Activated CD4-positive, CD25-positive, alpha-beta regulatory T cell treated with anti-CD3 and anti-CD28 coated beads, Interleukin-2, amount 50 U/mL, for 24 hours (primary cell): ENCODE data around the gene SSTR5.

Experiments used
- ATAC-seq, 2 donors: fragments of 150-1000 bp; cut with Tn5 transposase; one replicate each; pipeline ENCODE4 v1.10.0; 2021; ENCODE audit warnings: mild to moderate bottlenecking in 1 of 2, moderate library complexity in 1 of 2

SSTR5 gene

DNA sequence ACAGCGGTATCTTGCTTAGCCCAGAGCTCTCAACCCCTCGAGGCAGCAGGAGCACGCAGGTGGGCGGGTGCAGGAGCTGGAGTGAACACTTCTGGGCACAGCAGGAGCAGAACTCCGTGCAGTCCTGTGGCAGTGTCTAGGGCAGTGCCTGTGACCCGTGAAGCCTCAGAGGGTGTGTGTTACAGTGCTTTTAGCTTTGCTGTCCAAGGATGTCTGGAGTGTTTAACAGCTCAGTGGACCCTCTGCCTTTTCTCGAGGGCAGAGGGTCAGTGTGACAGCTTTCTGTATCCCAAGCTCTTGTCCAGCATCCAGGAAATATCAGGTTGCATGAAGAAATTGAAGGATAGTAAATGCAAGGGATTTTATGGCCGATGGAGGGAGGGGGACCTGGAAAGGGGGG is 16.4 kb upstream of the SSTR5 start:
- ATAC-seq, result no peak

DNA sequence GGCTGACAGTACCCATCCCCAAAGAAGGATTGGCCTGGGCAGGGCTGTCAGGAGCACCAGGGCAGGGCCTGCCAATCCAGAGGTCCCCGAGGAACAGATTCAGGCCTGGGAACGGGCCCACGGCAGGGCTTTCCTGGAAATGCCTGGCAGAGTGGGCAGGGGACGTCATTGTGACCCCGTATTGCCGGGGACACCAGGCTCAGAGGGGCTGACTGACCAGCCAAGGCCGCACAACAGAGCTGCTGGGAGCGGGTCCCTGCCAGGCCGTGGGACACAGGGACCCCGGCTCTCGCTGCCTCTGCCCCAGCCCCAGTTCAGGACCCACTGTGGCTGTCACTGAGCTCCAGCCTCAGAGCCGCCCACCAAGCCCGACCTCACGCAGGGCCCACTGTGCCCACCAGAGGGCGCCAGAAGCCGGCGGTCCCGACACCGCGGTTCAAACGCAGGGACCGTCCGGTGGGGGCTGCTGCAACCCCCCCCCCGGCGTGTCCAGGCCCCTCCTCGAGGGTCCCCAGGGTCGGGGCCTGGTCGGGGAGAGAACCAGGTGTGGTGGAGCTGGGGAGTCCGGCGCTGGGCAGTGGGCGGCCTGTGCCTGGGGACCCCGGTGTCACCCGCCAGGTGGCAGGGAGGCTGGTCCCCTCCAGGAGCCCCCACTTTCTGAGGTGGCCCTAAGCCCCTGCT is 15.2 kb upstream of the SSTR5 start:
- peak; percentile 46 to 50 for ATAC-seq

DNA sequence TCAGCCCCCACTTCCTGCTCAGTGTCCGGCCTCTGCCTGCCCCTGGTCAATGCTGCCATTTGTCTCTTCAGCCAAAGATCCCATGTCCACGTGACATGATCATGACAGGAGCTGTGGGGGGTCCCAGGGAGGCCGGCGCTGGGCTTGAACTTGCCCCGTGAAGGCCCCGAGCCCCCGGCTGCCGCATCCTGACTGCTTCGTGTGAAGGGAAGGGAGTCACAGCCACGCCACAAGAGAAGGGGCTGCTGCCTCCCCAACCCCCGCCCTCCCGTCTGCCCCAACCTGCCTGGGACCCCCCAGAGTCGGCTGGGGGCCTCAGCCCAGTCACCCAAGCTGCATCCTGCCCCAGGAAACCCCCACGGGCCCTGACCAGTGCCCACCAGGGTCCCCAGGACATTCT is 14.3 kb upstream of the SSTR5 start:
- no peak for ATAC-seq

DNA sequence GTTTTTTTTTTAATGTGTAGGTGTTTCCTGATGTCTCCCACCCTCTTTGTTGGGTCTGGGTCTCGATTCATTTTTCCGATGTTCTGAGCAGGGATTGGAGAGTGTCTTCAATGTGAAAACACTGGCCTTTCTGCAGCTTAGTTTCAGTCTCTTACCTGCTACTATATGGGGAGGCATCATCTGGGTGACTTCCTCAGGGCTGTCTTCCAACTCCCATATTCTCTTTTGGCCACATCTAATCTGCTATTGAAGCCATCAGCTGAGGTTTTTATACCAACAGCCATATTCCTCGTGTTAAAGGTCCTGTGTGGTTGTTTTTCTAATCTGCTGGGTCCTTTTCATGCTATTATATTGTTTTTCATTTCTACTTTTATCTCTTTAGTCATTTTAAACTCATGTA is 13.2 kb upstream of the SSTR5 start:
- ATAC-seq, result no peak

DNA sequence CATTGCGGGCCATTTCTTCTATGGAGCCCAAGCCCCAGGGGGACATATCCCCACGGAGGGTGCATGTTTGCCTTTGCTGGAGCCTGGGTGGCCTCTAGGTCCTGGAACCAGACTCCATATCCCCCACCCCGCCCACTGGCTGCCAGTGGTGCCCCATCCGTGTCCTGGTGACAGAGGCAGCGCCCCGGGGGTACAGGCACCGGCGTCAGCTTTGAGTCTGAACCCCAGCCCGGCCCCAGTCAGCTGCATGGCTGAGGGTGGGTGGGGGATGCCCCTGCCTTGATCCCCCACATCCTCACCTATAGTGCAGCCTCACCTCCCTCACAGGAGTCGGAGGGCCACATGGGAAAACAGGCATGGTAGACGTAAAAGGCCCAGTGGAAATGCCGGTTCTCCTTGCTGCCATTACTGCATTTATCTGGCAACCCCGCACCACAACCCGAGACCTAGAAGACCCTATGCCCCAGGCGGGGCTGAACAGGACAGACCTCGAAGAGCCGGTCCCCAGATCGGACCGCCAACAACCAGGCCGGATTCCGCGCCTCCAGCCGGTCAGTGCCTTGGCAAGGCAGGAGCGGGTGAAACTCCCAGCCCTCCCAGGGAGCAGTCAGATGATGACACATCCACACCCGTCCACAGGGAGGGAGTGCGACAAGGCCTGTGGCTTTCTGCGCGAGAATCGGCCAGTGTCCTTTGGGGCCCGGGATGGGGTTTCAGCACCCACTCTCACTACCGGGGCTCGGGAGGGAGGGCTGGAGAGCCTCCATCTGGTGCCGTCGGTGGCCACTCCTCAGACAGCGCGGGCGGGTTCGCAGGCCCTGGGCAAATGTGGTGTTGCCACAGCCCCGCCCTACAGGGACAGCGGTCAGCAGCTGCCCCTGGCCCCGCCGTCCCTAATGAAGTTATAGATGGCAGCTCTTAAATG is 11.9 kb upstream of the SSTR5 start:
- ATAC-seq, result no peak

DNA sequence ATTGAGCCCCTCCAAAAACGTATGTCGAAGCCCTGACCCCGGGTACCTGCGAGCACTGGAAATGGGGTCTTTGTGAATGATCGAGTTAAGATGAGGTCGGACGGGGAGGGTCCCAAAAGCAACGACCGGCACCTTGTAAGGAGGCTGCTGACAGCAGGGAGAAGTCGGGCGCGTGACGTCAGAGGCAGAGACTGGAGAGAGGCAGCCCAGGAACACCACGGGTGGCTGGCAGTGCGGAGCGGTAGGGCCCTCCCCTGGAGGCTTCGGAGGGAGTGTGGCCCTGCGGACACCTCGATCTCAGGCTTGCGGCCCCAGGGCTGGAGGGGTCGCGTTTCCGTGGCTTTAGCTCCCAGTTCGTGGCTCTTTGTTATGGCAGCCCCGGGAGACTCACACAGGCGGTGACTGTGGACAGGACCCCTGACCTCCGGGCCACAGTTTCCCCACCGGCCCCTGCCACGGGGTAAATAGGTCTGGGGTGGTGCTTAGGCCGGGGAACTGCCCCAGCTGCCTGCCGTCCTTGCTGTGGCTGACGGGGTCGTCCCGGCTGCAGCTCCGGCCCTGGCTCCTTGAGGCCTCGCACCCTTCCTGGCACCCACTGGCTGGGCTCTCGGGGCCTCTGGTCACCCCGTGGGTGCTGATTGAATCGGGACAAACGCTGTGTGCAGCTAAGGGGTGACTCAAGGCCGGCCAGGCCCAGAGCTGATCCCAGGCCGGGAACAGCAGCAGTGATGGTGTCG is 10.6 kb upstream of the SSTR5 start:
- ATAC-seq, result no peak

DNA sequence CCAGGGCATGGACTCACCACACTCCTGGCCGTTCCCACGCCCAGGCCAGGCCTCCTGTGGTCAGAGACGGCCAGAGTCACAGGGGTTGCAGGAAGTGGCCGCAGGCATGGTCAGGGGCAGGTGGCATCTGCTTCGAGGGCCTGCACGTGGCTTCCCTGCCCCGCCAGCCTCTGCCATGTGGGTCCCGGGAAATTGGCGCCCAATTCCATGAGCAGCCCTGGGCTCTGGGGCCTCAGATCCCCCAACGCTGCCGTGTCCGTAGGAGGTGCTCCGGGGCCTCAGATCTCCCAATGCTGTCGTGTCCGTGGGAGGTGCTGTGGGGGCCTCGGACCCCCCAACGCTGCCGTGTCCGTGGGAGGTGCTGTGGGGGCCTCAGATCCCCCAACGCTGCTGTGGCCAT is 9.7 kb upstream of the SSTR5 start:
- no peak for ATAC-seq

DNA sequence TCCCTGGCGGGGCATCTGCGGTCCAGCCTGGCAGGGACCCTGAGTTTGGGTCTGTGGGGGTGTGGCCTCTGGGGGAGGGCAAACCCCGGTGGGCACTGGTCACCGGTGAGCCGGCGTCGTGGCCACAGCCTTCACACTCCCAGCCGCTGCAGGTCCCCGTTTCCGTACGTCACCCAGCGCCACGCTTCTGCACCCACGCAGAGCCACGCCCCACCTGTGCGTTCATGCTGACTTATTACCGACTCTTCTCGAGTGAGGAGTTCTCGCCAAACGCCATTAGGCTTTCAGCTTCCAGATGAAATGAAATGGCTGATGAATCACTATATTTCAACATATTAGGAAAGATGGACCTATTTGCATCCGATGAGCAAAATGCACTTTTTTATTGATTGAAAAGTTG is 8.8 kb upstream of the SSTR5 start:
- no peak for ATAC-seq

DNA sequence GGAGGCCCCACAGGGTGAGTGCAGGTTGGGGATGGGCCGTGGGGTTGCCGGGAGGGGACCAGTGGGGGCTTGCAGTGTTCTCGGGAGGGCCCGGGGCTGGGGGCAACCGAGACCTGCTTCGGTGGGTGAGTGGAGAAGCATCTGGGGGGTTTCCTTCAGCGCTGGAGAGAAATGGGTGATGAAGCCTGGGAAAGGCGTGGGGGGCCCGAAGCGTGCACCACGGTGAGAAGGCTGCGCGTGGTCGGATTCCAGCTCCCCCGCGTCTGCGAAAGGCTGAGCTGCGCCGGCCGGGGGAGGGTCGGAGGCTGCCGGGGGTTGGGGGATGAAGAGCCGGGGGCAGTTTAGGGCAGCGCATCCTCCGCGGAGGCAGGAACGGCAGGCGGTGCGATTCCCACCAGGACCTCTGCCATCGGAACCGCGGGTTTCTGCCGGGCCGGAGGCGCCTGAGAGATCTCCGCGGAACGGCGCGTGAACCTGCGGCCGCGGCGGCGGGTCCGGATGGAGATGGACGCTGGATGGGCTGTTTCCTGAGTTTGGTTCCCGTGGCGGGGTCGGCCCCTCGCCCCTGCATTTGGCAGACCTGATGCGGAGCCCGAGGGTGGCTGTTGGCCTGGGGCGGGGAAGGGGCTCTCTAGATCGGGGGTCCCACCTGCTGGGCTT is 6.9 kb upstream of the SSTR5 start:
- no peak for ATAC-seq

DNA sequence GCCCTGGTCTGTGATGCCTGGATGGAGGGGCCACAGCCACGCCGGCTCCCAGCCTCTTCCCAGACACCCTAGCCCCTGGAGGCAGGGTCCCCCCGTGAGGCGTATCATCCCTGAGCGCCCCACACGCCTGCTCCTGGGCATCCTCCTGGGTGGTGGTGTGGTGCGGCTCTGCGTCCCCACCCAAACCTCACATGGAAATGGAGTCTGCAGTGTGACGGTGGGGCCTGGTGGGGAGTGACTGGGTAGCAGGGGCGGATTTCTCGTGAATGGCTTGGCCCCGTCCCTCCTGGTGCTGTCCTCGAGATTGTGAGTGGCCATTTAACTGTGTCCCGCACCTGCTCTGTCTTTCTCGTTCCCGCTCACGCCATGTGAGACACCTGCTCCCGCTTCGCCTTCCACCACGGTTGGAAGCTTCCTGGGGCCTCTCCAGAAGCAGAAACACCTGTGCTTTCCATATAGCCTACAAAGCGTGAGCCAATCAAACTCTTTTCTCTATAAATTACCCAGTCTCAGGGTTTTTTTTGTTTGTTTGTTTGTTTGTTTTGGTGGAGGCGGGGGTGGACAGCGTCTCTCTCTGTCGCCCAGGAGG is 5.9 kb upstream of the SSTR5 start:
- ATAC-seq, result no peak

DNA sequence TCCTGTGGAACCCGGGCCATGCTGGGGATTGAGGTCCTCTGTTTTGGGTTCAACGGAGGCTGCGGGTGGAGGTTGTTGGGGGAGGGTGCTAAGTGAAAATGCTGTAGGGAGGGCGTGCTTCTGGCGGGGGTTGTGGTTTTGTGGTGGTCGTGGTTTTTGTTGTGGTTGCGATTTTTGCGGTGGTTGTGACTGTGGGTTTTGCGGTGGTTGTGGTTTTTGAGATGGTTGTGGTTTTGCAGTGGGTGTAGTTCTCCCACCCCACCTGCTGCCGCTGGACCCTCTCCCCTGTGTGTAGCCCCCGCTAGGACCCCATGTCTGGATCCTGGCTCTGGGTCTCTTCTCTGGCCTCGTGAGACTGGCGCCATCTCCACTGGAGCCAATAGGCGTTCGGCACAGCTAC is 4.9 kb upstream of the SSTR5 start:
- ATAC-seq, result no peak

DNA sequence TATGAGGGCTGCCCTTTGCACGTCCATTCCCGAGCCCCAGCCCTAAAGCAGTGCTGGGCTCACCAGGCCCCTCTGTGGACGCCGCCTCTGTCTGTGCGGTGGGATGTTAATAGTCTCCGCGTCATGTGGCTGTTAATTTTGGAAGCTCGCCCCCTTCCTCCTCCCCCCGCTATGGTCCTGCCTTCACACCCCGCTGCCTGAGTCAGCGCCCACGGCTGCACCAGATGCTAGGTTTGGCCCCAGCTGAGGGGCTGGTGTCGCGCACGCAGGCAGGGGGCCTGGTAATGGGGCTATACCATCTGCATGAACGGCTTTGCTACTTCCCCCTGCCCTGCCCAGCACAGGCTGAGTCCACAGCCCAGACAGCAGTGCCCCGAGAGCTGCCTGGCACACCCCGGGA is 4.1 kb upstream of the SSTR5 start:
- ATAC-seq, result no peak

DNA sequence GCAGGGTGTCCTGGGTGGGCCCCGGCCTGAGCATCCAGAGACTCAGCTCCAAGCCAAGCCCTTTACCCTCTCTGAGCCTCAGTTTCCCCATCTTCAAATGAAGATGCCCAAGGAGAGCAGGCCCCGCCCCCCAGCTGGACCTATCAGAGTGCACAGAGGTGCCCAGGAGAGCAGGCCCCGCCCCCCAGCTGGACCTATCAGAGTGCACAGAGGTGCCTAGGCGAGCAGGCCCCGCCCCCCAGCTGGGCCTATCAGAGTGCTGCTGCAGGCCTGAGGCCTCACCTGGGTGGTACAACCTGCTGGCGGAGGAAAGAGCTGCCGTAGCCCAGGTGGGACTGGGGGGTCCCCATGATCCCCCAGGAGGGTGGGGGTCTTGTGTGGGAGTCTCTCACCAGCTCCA is 3.4 kb upstream of the SSTR5 start:
- no peak for ATAC-seq

DNA sequence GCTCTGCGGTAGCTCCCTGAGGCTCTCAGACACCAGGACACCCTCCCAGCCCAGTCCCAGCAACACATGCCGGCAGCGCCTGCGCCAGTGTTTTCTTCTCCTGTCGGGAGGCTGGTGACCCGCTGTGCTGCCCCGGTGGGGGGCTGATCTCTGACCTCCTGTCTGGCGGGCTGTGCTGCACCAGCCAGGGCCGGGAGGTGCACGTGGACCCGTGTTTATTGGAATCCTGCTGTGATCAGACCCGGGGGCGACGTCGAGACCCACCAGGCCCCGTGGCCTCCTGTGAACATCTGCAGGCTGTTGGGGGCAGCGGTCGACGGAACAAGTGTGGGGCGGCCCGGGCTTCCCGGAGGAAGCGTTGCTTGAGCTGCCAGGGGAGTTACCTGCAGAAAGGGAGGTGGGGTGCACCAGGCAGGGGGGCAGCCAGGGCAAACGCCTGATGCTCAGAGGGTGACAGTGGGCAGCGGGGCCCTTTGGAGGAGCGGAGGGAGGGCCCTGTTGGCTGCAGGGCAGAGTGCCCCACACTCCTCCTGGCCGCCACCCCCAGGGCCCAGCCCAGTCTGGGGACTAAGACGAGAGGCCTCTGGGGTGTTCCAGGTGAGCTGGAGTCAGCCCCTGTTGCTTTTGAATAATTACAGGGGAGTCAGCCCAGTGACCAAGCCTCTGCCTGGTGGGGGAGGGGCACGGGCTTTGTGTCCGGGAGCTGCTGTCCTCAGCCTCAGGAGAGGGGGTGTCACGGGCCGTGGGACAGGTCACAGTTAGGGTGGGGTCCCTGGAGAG is 2.3 kb upstream of the SSTR5 start:
- ATAC-seq, result no peak

DNA sequence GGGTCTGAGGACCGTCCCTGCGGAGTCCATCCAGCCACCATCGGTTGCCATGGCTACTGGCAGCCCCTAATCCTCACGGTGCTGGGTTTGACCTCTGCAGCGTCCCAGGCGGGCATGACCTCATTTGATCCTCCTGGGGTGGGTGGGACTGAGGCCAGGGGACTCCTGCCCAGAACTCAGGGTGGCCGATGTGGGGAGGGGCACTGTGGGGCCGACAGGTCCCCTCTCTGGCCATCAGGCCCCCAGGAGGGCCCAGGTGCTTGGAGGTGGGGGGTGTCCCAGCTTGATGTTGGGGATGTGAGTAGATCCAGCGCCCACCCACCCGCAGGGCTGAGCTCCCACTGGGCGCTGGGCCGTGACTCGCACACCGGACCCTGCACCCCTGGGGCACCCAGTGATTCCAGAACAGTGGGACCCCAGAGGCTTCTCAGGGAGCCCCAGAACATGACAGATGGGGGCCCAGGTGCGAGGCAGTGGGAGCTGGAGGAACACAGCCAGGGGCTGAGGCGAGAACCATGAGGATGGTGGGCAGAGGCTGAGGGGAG is 1.6 kb upstream of the SSTR5 start:
- ATAC-seq, result no peak

DNA sequence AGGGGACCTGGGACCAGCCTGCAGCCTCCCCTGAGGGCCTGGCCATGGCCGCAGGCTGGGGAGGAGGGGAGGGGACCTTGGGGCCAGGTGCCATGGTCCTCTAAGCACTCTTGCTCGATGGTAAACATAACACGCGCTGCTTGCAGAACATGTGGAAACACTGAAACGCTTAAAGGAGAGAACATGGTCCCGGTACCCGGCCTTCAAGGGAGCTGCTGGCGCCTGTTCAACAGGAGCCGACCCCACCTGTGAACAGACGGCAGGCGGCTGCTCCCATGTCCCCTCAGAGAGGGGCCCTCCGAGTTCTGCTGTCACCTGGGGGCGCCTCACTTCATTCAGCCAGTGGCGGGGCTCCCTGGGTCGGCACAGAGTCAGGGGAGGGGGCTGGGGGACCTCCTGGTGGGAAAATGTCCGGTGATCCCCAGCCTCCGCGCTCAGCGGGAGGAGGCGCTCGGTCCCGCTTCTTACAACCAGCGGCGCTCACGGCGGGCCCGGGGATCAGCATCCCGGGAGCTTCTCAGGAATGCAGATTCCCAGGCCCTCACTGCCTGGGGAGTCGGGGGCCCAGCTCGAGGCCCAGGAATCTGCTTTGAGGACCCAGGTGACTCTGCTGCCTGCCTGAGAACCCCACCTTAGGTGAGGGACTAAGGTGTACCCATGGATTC is 854 bp upstream of the SSTR5 start:
- no peak for ATAC-seq

DNA sequence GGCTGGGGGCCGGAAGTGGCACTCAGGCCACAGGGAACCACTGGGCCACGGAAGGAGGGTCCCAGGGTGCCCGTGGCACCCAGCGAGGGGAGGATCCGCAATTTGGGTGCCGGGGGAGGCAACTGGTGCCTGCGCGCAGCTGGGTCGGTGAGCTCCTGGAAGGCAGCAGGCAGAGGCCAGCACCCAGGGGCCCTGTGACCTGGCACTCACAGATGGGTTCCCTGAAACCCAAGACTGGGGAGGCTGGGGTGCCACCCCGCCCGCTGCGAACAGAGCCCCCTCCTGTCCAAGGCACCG is 663 bp downstream of the SSTR5 start:
- no peak for ATAC-seq

DNA sequence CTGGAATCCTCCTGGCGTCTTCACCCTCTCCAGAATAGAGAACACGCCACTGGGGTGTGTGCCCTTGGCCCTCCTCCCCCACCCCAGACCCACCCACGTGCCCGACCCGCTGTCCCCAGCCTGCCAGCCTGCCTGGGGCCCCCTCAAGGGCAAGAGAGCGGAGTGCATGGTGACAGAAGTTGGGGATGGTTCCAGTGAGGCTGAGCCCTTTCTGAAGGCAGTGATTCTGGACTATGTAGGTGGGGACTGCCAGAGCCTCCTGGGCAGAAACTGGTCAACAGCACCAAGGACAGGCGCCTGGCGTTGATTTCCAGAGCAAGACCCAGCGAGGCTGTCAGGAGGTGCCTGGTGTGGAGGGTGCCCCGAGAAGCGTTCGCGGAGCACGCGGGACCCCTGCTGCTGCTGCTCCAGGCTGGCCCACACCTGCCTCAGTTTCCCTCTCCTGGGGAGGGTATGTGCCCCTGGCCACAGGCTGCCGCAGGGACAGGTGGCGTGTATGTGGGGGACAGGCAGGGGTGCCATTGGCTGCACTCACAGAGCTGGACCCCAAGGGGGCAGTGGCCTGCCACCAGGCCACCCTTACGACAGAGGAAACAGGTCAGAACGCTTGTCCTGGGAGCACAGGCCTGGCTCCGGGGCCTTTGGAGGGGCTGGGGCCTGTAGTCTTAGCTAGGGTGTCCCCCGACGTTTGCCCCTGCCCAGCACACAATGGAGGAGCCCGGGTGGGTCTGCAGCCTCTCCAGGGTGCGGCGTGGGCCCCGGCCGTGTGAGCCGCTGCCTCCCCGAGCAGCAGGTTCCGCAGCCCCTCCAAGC is 1.2 kb downstream of the SSTR5 start:
- no peak for ATAC-seq

DNA sequence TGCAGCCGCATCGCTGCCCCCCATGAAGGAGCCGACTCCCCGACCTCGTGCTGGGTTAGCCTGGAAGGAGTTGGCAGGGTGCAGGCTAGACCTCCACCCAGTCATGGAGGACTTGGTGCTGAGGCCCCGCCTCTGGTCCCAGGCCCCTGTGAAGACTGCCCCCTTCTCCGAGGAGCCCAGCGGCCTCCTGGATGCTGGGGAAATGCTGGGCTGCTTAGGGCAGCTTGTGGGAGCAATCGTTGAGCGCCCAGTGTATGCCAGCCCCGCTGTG is 1.8 kb downstream of the SSTR5 start:
- ATAC-seq, result no peak

DNA sequence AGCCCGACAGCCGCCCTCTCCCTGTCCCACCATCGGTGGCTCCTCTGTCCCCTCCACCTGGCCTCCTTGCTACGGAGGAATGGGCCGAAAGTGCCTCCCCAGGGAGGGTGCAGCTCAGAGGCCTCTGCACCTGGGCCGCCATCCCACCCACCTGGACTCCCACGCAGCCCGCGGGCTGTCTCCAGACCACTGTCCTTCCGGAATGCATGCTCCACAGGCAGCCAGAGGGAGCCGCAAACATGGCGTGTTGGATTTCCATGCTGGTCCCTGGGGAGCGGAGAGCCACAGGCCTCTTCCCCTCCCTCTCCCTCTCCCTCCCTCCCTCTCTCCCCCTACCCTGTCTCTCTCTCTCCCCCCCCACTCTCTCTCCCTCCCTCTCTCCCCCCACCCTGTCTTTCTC is 3.0 kb downstream of the SSTR5 start:
- ATAC-seq, result no peak
